Islet of Langerhans (tissue), 1 donor: ENCODE results near the gene TRAFD1.

Experiments used
- FAIRE-seq: peaks from one replicate; lab custom pipeline; 2011; peaks lifted over from hg19 to GRCh38; lab: Jason Lieb, UNC

TRAFD1 gene

GRCh38 chr12:112199136-112199535 lies 73.8 kb downstream of the TRAFD1 start:
- no peak for FAIRE-seq
